ENCODE measurements around the gene FLRT1. TPM values are rescaled to one million over a fixed set of nuclear protein-coding genes. Genes with fewer than 3 reads are reported as not detected.

FLRT1 gene, protein sequence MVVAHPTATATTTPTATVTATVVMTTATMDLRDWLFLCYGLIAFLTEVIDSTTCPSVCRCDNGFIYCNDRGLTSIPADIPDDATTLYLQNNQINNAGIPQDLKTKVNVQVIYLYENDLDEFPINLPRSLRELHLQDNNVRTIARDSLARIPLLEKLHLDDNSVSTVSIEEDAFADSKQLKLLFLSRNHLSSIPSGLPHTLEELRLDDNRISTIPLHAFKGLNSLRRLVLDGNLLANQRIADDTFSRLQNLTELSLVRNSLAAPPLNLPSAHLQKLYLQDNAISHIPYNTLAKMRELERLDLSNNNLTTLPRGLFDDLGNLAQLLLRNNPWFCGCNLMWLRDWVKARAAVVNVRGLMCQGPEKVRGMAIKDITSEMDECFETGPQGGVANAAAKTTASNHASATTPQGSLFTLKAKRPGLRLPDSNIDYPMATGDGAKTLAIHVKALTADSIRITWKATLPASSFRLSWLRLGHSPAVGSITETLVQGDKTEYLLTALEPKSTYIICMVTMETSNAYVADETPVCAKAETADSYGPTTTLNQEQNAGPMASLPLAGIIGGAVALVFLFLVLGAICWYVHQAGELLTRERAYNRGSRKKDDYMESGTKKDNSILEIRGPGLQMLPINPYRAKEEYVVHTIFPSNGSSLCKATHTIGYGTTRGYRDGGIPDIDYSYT
- not detected in 2 replicates for total RNA-seq

DNA sequence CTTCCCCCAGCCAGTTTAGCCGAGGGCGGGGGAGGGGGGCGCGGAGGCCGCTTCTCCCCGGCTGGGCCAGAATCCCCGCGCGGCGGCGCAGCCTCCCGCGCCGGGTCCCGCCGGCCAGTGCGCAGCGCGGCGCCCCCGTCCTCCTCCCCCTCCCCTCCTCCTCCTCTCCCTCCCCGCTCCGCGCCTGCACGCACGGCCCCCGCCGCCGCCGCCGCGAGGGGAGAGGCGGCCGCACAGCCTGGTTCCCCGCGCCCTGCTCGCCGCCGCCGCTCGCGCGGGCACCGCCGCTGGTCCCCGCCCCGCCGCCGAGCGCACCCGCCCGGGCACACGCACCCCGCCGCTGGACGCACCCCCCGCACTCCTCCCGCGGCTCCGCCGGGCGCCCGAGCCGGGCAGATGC, at the start of gene FLRT1:
TSS of gene FLRT1 (plus strand) at position 356 of the 400 bp plus-strand sequence. CDS start 80,337 bp downstream, outside the sequence.

GRCh38 chr11:63986156-63986931, 49.4 kb upstream of the FLRT1 start, which contains the start of gene OTUB1:
Gene OTUB1 (plus strand): TSS chr11:63986438. CDS start chr11:63986457, 19 bp downstream.

Other genes with a start within 250 kb of the FLRT1 start
- 27.4 and 28.8 TPM in 2 replicates for gene SPINDOC, start 222.5 kb upstream of the FLRT1 start, total RNA-seq
- gene MARK2, start 196.8 kb upstream of the FLRT1 start, total RNA-seq: 23.2 and 25.9 TPM in 2 replicates
- gene RCOR2, start 118.8 kb upstream of the FLRT1 start, total RNA-seq: 0.29 and 0.98 TPM in 2 replicates
- 22.9 and 26.5 TPM in 2 replicates for gene NAA40, start 96.9 kb upstream of the FLRT1 start, total RNA-seq
- 226 and 245 TPM in 2 replicates for gene COX8A, start 61.3 kb upstream of the FLRT1 start, total RNA-seq
- 54.1 and 64.0 TPM in 2 replicates for gene OTUB1, start 49.5 kb upstream of the FLRT1 start, total RNA-seq
- gene MACROD1, start 130.2 kb downstream of the FLRT1 start, total RNA-seq: 17.0 and 37.6 TPM in 2 replicates
- gene STIP1, start 150.2 kb downstream of the FLRT1 start, total RNA-seq: 212 and 271 TPM in 2 replicates
- 33.1 and 47.7 TPM in 2 replicates for gene FERMT3, start 170.8 kb downstream of the FLRT1 start, total RNA-seq
- 29.9 and 43.1 TPM in 2 replicates for gene TRPT1, start 190.3 kb downstream of the FLRT1 start, total RNA-seq
- 35.3 and 43.1 TPM in 2 replicates for gene NUDT22, start 190.3 kb downstream of the FLRT1 start, total RNA-seq
- 9.4 and 18.3 TPM in 2 replicates for gene DNAJC4, start 194.6 kb downstream of the FLRT1 start, total RNA-seq
- gene VEGFB, start 198.7 kb downstream of the FLRT1 start, total RNA-seq: 12.5 and 23.2 TPM in 2 replicates
- 27.3 and 30.7 TPM in 2 replicates for gene FKBP2, start 205.2 kb downstream of the FLRT1 start, total RNA-seq
- 256 and 260 TPM in 2 replicates for gene PPP1R14B, start 211.0 kb downstream of the FLRT1 start, total RNA-seq
- gene PLCB3, start 215.6 kb downstream of the FLRT1 start, total RNA-seq: 50.0 and 54.9 TPM in 2 replicates
- 59.6 and 75.5 TPM in 2 replicates for gene BAD, start 248.7 kb downstream of the FLRT1 start, total RNA-seq
- 15.5 and 16.3 TPM in 2 replicates for gene GPR137, start 249.9 kb downstream of the FLRT1 start, total RNA-seq

All from vein endothelial cell (primary cell).